AG20443 (cell line): ENCODE measurements around the gene C10orf67.
"Not testable (repeated sequence)": the region's sequence is repeated elsewhere in the genome, so short reads cannot be mapped to it uniquely, and the experiment has no call there.

ENCODE experiments used
- DNase-seq: peaks from one replicate; pipeline ENCODE4 v3.0.0; 2012; ENCODE audit warnings: low spot score, mixed read lengths

C10orf67 gene

DNA sequence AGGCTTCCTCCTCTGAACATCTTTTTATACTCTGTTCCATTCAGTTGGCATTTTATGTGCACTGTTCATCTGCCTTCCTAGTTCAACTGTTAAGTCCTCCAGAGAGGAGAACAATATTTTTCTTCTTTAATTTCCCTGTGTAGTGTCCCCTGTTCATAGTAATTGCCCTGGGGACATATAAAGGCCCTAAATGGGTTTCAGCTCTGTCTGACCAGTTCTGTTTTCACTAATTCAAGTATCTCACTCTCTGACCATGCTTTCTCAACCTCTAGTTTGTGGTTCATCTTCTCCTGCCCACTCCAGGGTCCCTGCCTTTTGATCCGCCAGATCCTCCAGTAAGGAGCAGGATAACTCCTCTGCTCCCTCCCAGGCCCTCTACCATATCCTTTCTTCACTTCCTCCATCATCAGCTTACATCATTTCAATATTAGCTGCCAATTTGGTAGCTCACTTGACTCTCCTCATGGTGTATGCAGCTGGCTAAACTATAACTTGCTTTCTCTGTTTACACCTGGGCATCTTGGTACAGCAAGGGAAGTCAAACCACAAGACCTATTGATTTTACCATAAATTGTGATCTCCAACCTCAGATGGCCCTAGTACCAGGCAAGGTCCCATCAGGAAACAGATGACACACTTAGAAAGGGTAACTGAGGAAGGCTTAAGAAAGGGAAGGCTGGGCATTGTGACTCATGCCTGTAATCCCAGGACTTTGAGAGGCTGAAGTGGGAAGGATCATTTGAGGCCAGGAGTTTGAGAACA is 17.7 kb upstream of the C10orf67 start:
- no peak for DNase-seq

DNA sequence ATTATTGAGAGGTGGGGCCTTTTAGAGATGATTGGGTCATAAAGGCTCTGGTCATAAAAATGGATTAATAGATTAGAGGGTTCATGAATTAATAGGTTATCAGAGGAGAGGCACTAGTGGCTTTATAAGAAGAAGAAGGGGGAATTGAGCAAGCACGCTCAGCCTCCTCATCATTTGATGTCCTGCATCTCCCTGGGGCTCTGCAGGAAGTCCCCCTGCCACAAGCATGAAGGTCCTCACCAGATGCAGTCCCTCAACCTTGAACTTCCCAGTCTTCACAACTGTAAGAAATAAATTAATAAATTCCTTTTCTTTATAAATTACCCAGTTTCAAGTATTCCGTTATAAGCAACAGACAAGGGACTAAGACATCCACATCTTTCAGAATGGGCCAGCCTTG is 17.1 kb upstream of the C10orf67 start:
- DNase-seq, result no peak

DNA sequence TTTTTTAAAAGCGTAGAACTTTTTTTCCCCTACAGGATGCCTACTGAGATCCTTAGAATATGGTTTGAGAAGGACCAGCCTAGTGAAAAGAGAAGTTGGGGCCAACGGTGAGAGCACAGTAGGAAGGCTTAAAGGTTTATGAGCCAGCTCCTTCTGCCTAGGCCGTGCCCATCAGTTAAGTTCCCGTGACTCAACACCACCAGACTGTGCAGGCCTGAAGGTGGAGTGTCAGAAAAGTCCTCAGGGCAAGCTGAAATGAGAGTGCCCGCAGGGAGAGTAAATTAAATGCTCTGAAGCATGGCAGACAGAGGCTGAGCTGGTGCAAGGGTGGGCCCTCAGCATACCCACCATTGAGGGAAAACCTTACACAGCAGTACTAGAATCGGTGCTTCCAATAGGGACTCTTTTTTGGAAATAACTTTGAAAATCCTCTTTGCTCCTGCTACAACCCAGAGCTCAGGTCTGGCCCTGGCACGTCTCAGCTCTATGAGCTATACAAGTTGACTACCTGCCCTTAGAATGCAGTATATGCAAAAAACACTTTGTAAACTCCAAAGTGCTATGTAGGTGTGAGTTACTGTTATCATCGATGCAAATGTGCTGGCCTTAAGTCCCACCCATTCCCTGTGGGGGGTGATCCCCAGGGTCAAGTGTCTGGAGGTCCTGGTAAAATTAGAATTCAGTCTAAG is 15.2 kb upstream of the C10orf67 start:
- DNase-seq, result no peak

DNA sequence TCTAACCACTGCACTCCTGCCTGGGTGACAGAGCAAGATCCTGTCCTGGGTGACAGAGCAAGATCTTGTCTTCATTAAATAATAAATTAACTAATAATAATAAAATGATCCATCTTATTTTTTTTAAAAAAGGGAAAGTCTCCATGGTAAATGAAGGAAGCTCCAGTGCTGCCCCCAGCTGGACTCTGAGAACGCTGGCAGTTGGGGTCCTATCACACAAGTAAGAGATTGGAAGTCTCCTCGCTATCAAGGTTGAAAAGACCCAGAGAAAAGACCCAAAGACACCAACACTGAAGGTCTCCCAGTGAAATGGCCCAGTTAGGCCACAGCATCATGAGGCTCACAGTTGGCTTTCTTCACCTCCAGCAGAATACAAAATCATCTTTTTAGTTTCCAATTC is 13.8 kb upstream of the C10orf67 start:
- no peak for DNase-seq

DNA sequence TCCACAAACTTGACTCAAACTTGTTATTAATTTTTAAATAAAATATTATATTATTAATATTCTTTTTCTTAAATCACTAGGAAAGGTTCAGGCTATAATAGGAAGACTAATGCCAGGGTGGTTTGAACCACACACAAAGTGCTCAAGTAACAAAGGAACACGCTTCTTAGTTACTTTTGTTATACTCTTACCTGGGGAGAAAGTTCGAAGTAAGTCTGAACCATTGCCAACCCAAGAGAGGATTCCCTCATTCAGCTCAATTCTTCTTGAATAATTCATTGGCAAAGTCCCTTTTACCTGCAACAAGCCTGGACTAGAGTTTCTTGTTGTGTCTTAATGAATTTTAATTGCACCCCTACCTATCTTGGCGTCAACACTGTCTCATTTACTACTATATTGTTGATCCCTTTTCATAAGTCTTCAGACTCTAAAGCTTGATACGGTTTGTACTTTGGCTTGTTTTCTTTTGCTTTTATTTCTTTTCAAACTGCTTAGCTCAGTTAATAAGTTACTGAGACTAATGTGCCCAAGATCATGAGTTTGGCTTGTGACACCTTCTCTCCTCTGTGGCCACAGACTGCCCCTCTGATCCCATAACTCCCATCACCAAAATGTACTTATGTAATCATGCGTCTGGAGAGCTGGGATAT is 10.2 kb upstream of the C10orf67 start:
- no peak for DNase-seq

DNA sequence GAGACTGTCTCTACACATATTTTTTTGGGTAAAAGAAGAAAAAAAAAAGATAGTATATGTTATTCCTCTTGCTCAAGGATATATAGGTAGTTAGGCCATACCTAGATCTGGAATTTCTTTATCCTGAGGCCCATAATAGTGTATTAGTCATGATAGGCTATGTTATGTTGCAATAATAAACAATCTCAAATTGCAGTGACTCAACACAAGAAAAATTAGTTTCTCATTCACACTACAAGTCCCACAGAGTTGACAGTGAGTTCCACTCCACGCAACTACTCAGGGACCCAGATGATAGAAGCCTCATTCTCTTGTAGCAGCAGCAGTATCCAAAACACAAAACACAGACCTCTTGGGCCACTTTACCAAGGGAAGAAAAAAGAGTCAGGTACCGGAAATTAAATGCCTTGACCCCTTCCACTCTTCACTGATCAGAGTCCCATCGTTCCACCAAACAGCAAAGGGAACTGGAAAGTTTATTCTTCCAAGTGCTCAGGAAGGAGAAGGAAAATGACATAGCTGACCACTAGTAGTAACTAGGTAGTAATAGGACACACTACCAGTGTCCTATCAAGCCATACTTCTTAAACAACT is 7.4 kb upstream of the C10orf67 start:
- DNase-seq, result peak; percentile 17

DNA sequence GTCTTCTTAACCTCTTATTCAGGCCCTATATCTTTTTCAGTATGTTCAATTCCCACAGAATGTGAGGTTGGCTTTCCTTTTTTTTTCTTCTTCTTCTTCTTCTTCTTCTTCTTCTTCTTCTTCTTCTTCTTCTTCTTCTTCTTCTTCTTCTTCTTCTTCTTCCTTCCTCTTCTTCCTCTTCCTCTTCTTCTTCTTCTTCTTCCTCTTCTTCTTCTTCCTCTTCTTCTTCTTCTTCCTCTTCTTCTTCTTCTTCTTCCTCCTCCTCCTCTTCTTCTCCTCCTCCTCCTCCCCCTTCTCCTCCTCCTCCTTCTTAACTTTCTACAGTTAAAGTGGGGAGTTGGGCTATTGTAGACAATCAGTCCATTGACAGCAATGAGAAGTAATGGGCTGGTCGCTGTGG is 6.1 kb upstream of the C10orf67 start:
- DNase-seq, result not testable (repeated sequence)

DNA sequence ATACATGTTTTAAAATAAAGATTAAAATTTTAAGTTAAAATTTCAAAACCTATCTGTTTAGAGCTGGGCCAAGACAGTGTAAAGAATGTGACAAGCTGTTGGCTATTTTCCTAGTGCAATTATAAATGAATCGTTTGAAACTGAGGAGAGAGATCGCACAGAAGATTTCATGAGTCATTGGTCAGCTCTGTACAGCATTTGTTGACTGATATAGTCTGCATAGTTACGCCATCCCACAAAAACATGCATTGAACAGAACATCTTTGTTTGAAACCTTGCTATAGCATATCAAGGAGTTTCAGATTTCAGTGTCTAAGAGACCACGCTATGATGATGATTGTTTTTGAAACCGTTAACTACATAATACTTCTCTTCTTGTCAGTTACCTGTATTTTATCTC is 1.3 kb upstream of the C10orf67 start:
- no peak for DNase-seq

DNA sequence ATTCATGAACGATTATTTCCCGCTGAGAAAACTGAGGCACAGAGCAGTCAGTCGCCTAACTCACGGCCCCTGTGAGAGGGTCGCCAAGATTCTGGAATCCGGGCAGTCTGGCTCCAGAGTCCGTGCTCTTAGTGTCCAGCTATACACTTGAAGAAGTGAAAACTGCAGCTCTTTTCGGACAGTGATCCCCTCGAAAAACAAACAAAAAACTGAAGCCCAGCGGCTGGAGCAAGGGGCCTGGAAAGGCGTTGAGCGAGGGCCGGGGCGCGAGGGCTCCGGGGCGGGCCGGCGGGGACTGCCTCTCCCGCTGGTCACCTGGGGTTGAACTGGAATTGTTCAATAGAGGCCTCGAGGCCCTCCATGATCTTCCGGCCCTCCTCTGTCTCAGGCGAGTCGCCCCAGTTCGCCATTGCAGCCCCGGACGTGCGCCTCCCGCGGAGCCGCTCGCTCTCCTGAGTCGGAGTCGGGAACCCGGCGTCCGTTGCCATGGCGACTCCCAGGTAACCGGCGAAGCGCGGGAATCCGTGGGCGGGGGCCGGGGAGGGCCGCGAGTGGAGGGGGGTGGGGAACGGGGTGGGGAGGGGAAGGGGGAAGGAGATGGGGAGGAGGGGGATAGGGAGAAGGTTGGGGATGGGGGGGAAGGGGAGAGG is 881 bp downstream of the C10orf67 start:
- peak; percentile 29 for DNase-seq

DNA sequence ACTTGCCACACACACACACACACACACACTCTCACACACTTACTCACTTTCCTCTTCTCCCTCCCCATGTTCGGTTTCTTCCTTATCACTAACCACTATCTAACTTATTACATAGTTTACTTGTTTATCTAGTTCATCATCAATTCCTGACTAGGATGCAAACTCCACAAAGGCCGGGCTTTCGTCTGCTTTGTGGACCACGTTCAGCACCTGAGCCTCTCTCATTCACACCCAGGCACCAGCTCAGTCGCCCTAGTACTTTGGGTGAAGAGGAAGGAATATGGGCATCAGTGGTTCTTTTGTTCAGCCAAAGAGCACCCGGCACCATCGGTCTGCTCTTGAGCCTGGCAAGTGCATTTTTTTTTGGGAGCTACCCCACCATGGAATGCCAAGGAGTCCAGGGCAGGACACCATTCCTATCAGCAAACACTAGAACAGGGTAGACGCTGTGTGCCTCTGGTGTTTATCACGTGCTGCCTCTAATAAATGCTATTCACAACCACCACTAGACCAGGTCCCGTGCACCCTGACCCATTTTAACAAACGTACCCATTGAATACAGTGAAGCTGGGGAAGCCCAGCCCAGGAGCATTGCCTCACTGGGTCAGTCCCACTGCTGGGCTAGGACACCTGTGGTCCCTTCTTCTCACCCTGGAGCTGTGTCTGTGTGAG is 2.2 kb downstream of the C10orf67 start:
- no peak for DNase-seq

DNA sequence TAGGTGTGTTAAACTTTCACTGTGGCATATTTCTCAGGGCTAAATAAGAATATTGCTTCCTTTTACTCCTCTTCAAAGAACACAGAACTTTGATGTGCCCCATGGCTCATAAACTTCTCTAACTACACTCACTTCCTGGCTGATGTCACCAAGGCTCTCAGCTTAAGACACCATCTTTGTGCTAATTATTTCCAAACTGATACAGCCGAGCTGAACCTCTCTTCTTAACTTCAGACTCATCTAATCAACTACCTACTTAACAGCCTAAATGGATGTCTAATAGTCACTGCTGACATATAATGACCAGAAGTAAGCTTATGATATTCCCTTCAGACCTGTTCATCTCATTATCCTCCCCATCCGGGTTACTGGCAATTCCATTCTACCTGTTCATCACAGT is 3.6 kb downstream of the C10orf67 start:
- DNase-seq, result no peak

DNA sequence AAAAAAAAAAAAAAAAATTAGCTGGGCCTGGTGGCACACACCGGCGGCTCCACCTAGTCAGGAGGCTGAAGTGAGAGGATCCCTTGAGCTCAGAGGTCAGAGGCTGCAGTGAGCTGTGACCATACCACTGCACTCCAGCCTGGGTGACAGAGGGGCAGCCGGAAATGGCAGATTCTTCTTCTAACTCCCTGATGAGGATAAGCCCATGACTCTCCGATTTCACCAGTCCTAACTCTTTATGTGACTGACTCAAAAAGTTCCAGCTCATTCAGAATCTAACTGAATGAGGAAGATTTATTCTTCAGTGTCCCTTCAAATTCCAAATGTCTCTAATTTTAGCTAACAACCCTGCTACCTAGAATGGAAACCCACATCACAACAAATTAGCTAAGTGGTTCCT is 4.2 kb downstream of the C10orf67 start:
- DNase-seq, result no peak

DNA sequence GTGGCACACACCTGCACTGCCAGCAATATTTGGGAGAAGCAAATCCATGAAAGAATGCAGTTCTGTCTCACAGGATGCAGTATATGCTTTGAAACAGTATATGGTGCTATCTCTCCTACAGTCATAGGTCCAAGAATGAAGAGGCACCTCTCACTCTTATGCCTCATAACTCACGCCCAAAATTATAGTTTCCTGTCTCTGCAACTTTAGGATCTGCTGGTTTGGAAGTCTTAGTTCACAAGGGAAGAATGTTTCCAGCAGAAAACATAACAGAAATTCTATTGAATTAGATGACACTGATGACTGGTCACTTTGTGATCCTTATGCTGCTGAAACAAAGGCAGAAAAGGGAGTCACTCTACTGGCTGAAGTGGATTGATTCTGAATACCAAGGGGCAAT is 5.7 kb downstream of the C10orf67 start:
- no peak for DNase-seq

DNA sequence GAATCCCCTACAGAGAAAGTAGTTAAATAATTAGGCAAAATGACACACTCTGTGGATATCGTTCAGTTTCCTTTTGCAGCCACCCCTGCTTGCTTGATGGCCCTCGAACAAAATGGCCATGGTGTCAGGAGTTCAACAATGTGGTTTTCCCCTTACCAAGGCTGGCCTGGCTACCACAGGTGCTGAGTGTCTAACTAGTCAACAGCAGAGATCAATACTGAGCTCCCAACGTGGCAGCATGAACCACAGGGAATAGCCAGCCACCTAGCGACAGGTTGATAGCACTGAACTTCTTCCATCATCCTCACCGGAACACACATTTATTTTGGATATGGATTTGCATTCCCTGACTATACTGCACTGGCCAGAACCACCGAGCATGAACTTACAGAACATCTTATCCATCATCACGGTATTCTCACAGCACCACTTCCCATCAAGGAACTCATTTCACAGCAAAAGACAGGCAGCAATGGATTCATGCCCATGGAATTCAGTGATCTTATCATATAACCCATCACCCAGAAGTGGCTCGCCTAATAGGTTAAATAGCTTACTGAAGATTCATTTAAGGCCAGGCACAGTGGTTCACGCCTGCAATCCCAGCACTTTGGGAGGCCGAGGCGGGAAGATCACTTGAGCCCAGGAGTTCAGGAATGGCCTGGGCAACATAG is 6.3 kb downstream of the C10orf67 start:
- DNase-seq, result no peak

DNA sequence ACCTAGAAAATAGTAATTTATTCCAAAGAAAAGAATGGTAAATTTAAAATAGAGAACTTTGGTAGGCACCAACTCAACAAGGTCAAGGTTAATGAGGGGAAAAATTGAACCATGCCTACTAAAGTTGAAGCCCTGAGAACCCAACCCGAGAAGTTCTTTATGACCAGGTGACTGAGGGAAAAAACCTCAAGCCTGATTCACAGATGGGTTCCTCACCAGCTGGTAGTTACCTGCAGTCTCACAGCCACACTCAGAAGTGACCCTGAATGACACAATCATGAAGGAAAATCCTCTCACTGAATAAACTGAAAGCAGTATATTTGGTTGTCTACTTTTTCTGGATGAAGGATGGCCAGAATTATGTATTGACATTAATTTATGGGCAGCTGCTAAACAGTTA is 7.0 kb downstream of the C10orf67 start:
- no peak for DNase-seq

DNA sequence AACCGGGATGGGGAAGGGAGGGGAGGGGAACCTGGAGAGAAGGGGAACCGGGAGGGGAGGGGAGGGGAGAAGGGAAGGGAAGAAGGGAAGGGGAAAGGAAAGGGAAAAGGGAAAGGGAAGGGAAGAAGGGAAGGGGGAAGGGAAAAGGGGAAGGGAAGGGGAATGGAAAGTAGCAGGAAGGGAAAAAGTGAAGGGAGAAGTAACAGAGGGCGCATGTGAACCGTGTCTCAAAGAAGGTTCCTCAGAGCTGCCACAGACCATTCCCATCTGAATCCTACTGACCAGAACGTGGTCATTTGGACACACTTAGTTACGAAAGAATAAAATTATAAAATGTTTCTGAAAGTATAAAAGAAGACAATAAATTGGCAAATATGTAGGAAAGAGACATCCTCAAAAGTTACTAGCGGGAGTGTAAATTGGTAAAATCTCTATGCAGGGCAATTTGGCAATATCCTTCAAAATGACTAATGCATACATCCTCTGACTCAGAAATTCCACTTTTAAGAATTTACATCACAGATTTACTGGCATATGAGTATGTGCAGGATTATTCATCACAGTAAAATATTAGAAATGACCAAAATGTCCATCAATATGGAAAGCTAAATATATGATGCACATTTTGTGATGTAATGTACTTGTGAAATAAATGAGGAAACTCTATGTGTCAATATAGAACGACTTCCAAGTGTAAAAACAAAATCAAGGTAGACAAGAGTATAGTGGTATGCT is 12.9 kb downstream of the C10orf67 start:
- no peak for DNase-seq

DNA sequence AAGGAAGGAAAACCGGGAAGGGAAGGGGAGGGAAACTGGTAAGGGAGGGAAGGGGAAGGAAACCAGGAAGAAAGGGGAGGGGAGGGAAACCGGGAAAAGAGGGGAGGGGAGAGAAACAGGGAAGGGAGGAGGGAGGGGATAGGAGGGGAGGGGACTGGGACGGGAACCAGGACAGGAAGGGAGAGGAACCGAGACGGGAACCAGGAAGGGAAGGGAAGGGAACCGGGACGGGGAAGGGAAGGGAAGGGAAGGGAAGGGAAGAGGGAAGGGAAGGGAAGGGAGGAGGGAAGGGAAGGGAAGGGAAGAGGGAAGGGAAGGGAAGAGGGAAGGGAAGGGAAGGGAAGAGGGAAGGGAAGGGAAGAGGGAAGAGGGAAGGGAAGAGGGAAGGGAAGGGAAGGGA is 13.6 kb downstream of the C10orf67 start:
- DNase-seq, result no peak

DNA sequence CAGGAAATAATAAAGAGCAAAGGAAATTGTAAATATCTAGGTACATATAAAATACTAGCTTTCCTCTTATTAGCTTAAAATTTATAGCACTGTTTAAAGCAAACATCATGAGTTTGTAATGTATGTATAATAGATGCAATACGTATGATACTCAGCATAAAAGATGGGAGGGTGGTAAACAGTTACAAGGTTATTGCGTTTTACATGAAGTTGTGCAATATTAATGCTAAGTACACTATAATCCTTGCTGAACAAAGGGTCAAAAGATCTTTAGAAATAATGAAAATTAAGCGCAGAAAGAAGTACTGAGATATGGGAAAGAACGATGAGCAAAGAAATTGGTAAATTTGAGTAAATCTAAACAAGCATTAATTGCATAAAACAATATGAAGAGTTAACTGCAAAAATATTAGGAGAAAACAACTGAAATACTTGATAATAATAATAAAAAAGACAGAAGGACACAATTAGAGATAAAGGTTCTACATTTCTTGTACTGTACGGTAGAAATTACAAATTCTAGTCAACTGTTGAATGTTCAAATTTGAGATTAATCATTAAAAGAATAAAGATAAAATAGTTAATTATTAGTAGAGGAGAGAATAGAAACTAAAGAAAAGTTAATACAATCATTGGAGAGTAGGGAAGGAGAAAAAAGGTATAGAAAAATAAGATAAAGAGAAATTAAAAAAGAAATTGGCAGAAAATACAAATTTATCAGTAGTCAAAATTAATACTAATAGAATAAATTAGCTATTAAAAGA is 17.9 kb downstream of the C10orf67 start:
- DNase-seq, result no peak

DNA sequence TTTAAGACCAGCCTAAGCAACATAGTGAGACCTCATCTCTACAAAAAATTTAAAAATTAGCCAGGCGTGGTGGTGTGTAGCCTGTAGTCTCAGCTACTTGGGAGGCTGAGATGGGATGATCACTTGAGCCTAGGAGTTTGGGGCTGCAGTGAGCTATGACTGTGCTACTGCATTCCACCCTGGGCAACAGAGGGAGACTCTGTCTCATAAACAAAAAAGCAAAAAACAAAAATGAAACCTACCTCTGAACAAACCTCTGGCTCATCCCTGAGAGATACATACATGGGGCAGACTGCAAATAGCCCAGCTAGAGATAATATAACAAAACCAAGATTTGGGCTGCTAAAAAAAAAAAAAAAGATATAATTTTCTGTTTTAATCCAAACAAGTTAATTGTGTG is 19.5 kb downstream of the C10orf67 start:
- DNase-seq, result no peak

DNA sequence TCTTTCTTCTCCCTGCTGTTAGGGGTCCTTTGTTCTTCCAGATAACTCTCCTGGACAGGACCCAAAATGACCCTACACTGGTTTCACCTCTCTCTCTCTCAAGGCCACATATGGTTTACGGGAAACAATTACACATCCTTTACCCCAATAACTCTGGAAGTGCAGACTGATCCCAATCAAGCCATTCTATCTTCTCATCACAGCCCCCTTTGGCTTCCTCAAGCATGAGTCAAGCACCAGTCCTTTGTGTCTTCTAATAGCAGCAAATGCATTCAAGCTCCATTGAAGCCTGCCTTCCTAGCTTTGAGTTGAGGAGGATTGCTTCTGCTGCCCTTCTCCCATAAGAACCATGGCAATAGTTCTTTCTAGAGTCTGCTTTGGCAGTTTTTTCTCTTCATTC is 20.2 kb downstream of the C10orf67 start:
- DNase-seq, result no peak
